CD4-positive, alpha-beta T cell (primary cell): ENCODE data around the gene ZNF468. TPM values are rescaled to one million over a fixed set of nuclear protein-coding genes. Genes with fewer than 3 reads are reported as not detected.
"Not testable (repeated sequence)": the region's sequence is repeated elsewhere in the genome, so short reads cannot be mapped to it uniquely, and the experiment has no call there.

ENCODE experiments used
- ATAC-seq: fragments of 200-7000 bp; cut with Tn5 transposase; one replicate; pipeline ENCODE4 v1.10.0; 2022; ENCODE audit warnings: mild to moderate bottlenecking; ENCODE audit not compliant: poor library complexity
- CTCF ChIA-PET: fragments of 350-600 bp; sonication (Branson Sonifier 250); formaldehyde crosslinking; loops from one replicate; lab custom pipeline; 2021; ENCODE audit warnings: antibody characterized with exemption, inconsistent platforms; lab: Charles Lee
- POLR2A ChIA-PET: fragments of 350-600 bp; sonication (Branson Sonifier 250); formaldehyde crosslinking; loops from one replicate; lab custom pipeline; 2021; ENCODE audit warnings: antibody characterized with exemption, inconsistent platforms; lab: Charles Lee
- DNase-seq, 14 experiments: peaks; one replicate each; pipeline ENCODE4 v3.0.0-alpha.2; 2013 to 2020; ENCODE audit warnings: mixed read lengths in 2 of 14
- H3K27ac ChIP-seq, 2 donors: one replicate each; pipeline versions ENCODE4 v1.5.1 to v1.7.0; 2013; ENCODE audit warnings: low read length in 2 of 2, low read depth in 1 of 2, mild to moderate bottlenecking in 1 of 2
- H3K27me3 ChIP-seq, 2 experiments: 1 replicate in 1 of 2; 2 replicates in 1 of 2; pipeline versions ENCODE4 v1.6.1 to v1.7.0; 2013; ENCODE audit warnings: low read length in 2 of 2, control low read depth in 1 of 2, mild to moderate bottlenecking in 1 of 2, moderate library complexity in 1 of 2; ENCODE audit not compliant: insufficient read depth in 2 of 2, control insufficient read depth in 1 of 2
- H3K36me3 ChIP-seq: one replicate; pipeline ENCODE4 v1.6.1; 2013; ENCODE audit warnings: low read length, control low read depth; ENCODE audit not compliant: insufficient read depth
- H3K4me1 ChIP-seq: one replicate; pipeline ENCODE4 v1.6.1; 2013; ENCODE audit warnings: low read length, control low read depth; ENCODE audit not compliant: insufficient read depth
- H3K4me3 ChIP-seq: one replicate; pipeline ENCODE4 v1.5.1; 2013; ENCODE audit warnings: mild to moderate bottlenecking, low read length, moderate library complexity
- H3K9me3 ChIP-seq, 2 experiments: 1 replicate in 1 of 2; 2 replicates in 1 of 2; pipeline versions ENCODE4 v1.6.1 to v1.7.0; 2013; ENCODE audit warnings: low read length in 2 of 2, mild to moderate bottlenecking in 2 of 2, control low read depth in 1 of 2, moderate library complexity in 1 of 2; ENCODE audit not compliant: control insufficient read depth in 1 of 2, insufficient read depth in 1 of 2
- H3K27ac Mint-ChIP-seq: one replicate; pipeline ENCODE4 v1.8.0; 2020; ENCODE audit warnings: mixed read lengths
- H3K27me3 Mint-ChIP-seq: one replicate; pipeline ENCODE4 v1.8.0; 2021; ENCODE audit warnings: mixed read lengths
- H3K36me3 Mint-ChIP-seq: one replicate; pipeline ENCODE4 v1.8.0; 2021; ENCODE audit warnings: low read depth, mixed read lengths
- H3K4me1 Mint-ChIP-seq: one replicate; pipeline ENCODE4 v1.8.0; 2021; ENCODE audit warnings: low read depth, mixed read lengths
- H3K4me3 Mint-ChIP-seq: one replicate; pipeline ENCODE4 v1.8.0; 2020; ENCODE audit warnings: mild to moderate bottlenecking, mixed read lengths
- H3K9me3 Mint-ChIP-seq: one replicate; pipeline ENCODE4 v1.8.0; 2020; ENCODE audit warnings: mixed read lengths
- intact Hi-C, 2 experiments: fragments of 100-400 bp; cut with DNase I in 1 of 2; cut with micrococcal nuclease in 1 of 2; formaldehyde crosslinking; loops; one replicate each; pipeline versions ENCODE4 v1.15.1 to v1.9.0; 2023 to 2025; cut with DNase I, micrococcal nuclease
- total RNA-seq, 174 experiments: library from RNA in 2 of 174; stranded (reverse) in 2 of 174; gene quantifications; one replicate each; pipeline ENCODE4 v1.2.3 and lab custom pipeline; 2021 to 2026
- TF ChIP-seq, protein P1 (sequence below): fragments of 200-600 bp; IDR thresholded peaks from one replicate; pipeline ENCODE4 v1.8.0; 2022; ENCODE audit warnings: antibody characterized with exemption, mild to moderate bottlenecking

ZNF468 gene
- total RNA-seq, 2 experiments from 2014 or later = 8.4 to 11.6 TPM

DNA sequence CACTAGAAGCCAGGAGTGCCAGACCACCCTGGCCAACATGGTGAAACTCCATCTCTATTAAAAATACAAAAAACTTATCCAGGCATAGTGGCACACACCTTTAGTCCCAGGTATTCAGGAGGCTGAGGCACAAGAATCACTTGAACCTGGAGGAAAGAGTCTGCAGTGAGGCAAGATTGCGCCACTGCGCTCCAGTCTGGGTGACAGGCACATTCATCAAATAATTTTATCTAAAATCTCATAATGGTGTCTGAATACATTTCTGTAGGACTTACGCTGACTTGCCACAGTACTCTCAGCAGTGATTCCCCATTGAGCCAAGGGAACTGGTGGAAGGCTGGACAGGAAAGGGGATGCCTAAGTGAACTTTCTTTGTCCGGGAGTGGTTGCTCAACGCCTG lies 31.7 kb downstream of the ZNF468 start:
- no peak for DNase-seq
- H3K27ac Mint-ChIP-seq = no peak overlapping the region
- Histone ChIP-seq H3K4me1 (peaks cover 3% of the 10 kb centered on the region), H3K9me3 (peaks cover under 1 to 48% of the 10 kb centered on the region in 2 experiments), H3K4me3 (no peak overlapping the region), H3K27ac (no peak overlapping the region), H3K27me3 (no peaks in the 10 kb centered on the region), H3K36me3 (no peaks in the 10 kb centered on the region)
- ATAC-seq = no peak
- intact Hi-C loops = no loop called here
- peaks cover 19% of the 10 kb centered on the region for H3K36me3 Mint-ChIP-seq
- TF ChIP-seq, protein P1, sequence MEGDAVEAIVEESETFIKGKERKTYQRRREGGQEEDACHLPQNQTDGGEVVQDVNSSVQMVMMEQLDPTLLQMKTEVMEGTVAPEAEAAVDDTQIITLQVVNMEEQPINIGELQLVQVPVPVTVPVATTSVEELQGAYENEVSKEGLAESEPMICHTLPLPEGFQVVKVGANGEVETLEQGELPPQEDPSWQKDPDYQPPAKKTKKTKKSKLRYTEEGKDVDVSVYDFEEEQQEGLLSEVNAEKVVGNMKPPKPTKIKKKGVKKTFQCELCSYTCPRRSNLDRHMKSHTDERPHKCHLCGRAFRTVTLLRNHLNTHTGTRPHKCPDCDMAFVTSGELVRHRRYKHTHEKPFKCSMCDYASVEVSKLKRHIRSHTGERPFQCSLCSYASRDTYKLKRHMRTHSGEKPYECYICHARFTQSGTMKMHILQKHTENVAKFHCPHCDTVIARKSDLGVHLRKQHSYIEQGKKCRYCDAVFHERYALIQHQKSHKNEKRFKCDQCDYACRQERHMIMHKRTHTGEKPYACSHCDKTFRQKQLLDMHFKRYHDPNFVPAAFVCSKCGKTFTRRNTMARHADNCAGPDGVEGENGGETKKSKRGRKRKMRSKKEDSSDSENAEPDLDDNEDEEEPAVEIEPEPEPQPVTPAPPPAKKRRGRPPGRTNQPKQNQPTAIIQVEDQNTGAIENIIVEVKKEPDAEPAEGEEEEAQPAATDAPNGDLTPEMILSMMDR = no peak
- H3K27me3 Mint-ChIP-seq = no peaks in the 10 kb centered on the region
- peaks cover 2% of the 10 kb centered on the region for H3K9me3 Mint-ChIP-seq
- no peak overlapping the region for H3K4me3 Mint-ChIP-seq
- POLR2A ChIA-PET = no interaction called here
- H3K4me1 Mint-ChIP-seq = peaks cover 7% of the 10 kb centered on the region
- CTCF ChIA-PET = no interaction called here

GRCh38 chr19:52823676-52824075 lies 33.7 kb downstream of the ZNF468 start:
- no peaks in the 10 kb centered on the region for H3K27me3 ChIP-seq
- ChIA-PET POLR2A (no interaction called here), CTCF (no interaction called here)
- H3K27me3 Mint-ChIP-seq = no peaks in the 10 kb centered on the region
- TF ChIP-seq, protein P1 = no peak
- DNase-seq (no peak), ATAC-seq (no peak)
- peaks cover 9% of the 10 kb centered on the region for H3K4me1 ChIP-seq
- intact Hi-C loops = loop anchor here in 1 of 2 experiments (2.0 kb wide), 1 partner anchor 73 kb away; the partner anchor contains the start of gene ZNF320
- no peaks in the 10 kb centered on the region for H3K36me3 ChIP-seq
- no peak overlapping the region for H3K4me3 ChIP-seq
- H3K4me1 Mint-ChIP-seq = peaks cover 13% of the 10 kb centered on the region
- H3K4me3 Mint-ChIP-seq = no peak overlapping the region
- H3K27ac ChIP-seq = no peak overlapping the region
- no peaks in the 10 kb centered on the region for H3K9me3 Mint-ChIP-seq
- peaks cover 0 to 35% of the 10 kb centered on the region in 2 experiments for H3K9me3 ChIP-seq
- H3K27ac Mint-ChIP-seq = no peak overlapping the region
- peaks cover 29% of the 10 kb centered on the region for H3K36me3 Mint-ChIP-seq

DNA sequence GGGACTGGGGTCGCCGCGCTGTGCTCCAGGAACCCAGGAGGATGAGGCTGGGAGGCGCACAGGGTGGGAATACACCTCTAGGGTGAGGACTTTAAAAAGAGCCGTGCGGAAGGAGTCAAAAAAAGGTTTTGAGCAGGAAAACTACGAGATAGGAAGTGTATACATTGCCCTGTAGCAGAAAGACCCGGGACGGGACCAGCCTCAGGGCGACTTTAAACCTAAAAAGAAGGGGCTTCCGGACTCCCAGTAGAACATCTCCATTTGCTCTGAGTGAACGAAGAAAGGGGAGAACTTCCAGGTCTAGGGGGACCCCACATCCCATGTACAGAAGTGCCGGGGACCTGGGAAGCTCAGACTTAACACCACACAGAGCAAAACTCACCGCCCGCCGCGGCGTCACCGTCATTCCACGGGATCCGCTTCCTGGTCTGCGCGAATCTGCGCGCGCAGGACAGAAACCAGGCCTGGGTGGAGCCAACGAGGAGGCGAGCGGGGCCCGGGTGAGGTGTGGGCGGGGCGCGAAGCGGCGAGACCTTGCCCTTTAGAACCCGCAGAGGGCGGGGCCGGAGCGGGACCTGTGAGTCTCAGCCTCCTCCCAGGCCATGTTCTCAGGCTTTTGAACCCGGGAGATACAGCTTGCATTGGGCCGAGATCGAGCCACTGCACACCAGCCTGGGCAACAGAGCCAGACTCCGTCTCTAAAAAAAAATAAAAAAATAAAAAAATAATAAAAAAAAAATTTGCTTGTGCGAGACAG lies 36.0 kb downstream of the ZNF468 start, which contains the start of gene ZNF28:
TSS of gene ZNF28 (minus strand) at position 430 of the 757 bp plus-strand sequence. CDS start 3,675 bp downstream, outside the sequence.
- H3K27me3 Mint-ChIP-seq, intact Hi-C loops, H3K9me3 Mint-ChIP-seq, H3K27me3 ChIP-seq, H3K4me1 ChIP-seq, POLR2A ChIA-PET, H3K27ac ChIP-seq: not testable (repeated sequence)
- H3K36me3 ChIP-seq = peaks cover 16% of the 10 kb centered on the region
- ATAC-seq = peak; percentile 99
- Mint-ChIP-seq H3K36me3 (peaks cover 47% of the 10 kb centered on the region), H3K4me1 (peaks cover 13% of the 10 kb centered on the region), H3K4me3 (peak within 1 kb of the TSS; percentile 90), H3K27ac (peak within 1 kb of the TSS; percentile 77)
- CTCF ChIA-PET = interaction anchor here (0.7 kb wide), 1 partner anchor 603 kb away, joined by 3 read pairs; no protein-coding TSS in a partner anchor
- DNase-seq = peak; percentile 12 to 76 (median 52)
- H3K4me3 ChIP-seq = peak within 1 kb of the TSS; percentile 69
- peaks cover 0 to 33% of the 10 kb centered on the region in 2 experiments for H3K9me3 ChIP-seq

DNA sequence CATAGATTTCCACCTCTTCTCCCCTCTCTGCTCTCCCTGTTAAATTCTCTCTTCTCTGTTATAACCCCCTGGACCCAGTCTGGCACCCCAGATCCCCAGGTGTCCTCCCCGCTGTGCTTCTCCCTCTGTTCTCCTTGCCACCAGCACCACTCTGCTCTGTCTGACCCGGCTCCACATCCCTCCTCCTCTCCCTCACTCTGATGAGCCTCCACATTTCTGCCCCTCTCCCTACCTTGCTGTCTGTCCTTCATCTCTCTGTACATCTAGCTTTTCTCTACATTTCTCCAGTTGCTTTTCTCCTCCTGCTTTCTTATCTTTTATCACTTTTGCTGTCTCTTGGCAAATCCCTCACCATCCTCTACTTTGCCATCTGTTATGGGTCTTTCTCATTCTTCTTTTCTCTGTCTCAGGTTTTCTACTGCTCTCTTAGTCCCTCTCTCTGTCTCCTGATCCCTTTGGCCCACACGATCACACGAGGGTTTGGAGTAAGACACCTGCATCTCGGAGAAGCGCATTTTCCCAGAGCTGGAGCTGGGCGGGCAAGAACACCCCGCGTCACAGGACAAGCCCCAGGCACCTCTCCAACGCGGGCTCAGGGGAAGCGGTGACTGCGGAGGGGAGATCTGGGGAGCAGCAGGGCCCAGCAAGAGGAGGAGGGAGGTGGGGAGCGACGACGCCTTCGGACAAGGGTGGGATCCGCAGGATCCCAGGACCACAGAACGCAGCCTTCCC lies 36.8 kb downstream of the ZNF468 start:
- H3K27me3 Mint-ChIP-seq, intact Hi-C loops, H3K4me1 ChIP-seq, H3K9me3 Mint-ChIP-seq, POLR2A ChIA-PET, H3K27me3 ChIP-seq, H3K27ac ChIP-seq, CTCF ChIA-PET: not testable (repeated sequence)
- Histone ChIP-seq H3K9me3 (peaks cover 0 to 37% of the 10 kb centered on the region in 2 experiments), H3K4me3 (peak overlapping the region; percentile 69), H3K36me3 (peaks cover 20% of the 10 kb centered on the region)
- Mint-ChIP-seq H3K36me3 (peaks cover 55% of the 10 kb centered on the region), H3K4me3 (peak overlapping the region; percentile 90), H3K27ac (peak overlapping the region; percentile 77), H3K4me1 (peaks cover 13% of the 10 kb centered on the region)
- peak in 6 of 14 experiments; percentile 14 to 36 (median 20) for DNase-seq
- peak; percentile 14 for ATAC-seq
